HCEC 1CT (cell line): ENCODE results near the gene SULT1A3.
"Not testable (repeated sequence)": the region's sequence is repeated elsewhere in the genome, so short reads cannot be mapped to it uniquely, and the experiment has no call there.

Experiments
- DNase-seq: peaks from one replicate; pipeline ENCODE4 v3.0.0-alpha.2; 2017

SULT1A3 gene

DNA sequence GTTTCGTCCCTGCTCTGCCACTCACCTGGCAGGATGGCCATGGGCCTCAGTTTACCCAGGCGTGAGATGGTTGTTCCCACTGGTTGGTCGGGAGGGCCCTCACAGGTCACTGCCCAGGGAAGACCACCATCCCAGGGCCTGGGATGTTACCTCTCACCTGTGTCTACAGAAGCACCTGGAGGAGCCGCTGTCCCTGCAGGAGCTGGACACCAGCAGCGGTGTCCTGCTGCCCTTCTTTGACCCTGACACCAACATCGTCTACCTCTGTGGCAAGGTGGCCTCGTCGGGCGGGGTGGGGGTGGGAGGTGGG is 11.5 kb upstream of the SULT1A3 start:
- no peak for DNase-seq

- no peak for DNase-seq
These were observed 11.0 kb upstream of the SULT1A3 start for GRCh38 chr16:30187971-30188561.

- DNase-seq: not testable (repeated sequence)
These were observed 7.9 kb upstream of the SULT1A3 start for GRCh38 chr16:30191158-30191557.

DNA sequence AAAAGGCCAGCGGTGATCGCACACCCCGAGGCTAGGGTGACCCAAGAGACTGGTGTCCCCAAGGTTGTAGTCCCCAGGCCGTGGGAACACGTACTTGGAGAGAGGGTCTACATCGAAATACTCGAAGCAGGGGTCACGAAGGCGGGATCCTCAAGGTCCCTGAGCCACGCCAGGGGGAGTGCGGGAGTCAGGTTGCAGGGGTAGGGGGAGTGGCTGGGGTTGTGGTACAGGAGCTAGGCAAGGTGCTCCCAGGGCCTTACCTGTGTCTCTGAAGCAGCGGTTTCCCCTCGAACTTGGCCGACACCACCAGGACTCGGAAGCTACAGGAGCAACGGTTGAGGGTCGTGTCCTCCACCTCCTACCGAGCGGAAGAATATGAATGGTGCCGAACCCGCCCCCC is 6.0 kb upstream of the SULT1A3 start:
- not testable (repeated sequence) for DNase-seq

GRCh38 chr16:30193615-30194014 is 5.4 kb upstream of the SULT1A3 start, which contains the start of the genes BOLA2B and SLX1A:
TSS of gene BOLA2B (minus strand) at chr16:30193666. CDS start at chr16:30193595, 71 bp downstream.
TSS of gene SLX1A (plus strand) at chr16:30193875. CDS start at chr16:30194085, 210 bp downstream.
- DNase-seq: not testable (repeated sequence)

- not testable (repeated sequence) for DNase-seq
These were observed 4.7 kb upstream of the SULT1A3 start for GRCh38 chr16:30194172-30194925.

- DNase-seq: not testable (repeated sequence)
These were observed 2.1 kb upstream of the SULT1A3 start for GRCh38 chr16:30197001-30197400.

DNA sequence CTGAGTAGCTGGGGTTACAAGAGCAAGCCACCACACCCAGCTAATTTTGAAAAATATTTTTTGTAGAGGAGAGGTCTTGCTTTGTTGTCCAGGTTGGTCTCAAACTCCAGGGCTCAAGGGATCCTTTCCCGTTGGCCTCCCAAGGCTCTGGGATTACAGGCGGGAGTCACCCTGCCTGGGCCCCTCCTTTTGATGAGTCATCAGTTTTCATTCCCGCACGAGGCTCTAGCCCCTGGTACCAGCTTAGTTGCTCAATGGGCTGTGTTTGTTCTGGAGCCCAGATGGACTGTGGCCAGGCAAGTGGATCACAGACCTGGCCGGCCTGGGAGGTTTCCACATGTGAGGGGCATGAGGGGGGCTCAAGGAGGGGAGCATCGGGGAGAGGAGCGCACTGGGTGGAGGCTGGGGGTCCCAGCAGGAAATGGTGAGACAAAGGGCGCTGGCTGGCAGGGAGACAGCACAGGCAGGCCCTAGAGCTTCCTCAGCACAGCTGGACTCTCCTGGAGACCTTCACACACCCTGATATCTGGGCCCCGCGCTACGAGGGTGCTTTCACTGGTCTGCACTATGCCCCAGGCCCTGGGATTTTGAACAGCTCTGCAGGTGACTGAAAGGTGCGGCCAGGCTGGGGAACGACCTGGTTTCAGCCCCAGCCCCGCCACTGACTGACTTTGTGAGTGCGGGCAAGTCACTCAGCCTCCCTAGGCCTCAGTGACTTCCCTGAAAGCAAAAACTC is 721 bp downstream of the SULT1A3 start:
- not testable (repeated sequence) for DNase-seq

GRCh38 chr16:30205541-30206236 is 6.6 kb downstream of the SULT1A3 start:
- DNase-seq: not testable (repeated sequence)

GRCh38 chr16:30206252-30206651 is 7.2 kb downstream of the SULT1A3 start:
- not testable (repeated sequence) for DNase-seq

DNA sequence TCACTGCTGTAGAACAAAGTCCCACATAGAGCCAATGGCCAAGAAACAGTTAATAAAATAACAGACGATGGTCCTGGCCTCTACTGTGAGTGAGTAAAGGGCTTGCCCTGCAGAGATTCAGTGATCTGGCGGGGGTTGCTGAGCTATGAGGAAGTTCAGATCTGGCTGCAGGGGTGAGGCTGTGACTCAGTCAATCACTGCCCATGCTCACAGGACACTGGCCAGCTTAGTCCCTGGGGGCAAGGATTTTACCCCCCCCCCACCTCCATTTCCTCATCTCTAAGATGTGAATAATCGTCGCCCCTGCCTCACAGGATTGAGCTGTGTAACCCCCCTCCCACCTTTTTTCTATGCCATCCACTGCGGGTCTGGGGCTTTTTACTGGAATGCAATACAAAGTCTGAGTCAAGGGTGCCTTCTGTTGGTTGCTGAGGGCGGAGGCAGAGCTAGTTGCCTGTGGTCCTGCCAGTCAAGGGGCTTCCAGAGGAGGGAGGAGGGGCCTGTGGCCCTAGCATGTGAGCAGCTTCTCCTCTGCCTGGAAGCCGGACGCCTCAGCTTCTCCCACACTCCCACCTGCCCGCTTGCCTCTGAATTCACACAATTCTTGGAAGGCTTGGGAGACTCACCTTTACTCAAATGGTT is 8.1 kb downstream of the SULT1A3 start:
- not testable (repeated sequence) for DNase-seq

DNA sequence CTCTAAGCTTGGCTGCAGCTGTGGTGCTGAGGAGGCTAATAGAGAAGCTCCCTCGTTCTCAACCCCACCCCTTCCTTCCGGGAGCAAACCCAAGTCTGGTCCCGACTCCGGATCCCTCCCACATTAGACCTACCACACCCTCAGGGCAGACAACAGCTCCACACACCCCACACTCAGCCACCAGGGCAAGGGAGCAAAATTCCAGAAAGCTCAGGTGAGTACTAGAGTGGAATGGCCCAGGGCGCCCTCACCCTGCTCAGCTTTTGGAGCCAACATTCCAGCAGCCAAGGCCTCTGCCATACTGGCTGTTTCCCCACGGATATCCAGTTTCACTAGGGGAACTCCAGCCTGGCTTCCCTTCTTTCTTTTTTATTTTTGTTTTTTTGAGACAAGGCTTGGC is 10.0 kb downstream of the SULT1A3 start:
- DNase-seq: not testable (repeated sequence)

GRCh38 chr16:30211414-30211813 is 12.4 kb downstream of the SULT1A3 start:
- DNase-seq: not testable (repeated sequence)

DNA sequence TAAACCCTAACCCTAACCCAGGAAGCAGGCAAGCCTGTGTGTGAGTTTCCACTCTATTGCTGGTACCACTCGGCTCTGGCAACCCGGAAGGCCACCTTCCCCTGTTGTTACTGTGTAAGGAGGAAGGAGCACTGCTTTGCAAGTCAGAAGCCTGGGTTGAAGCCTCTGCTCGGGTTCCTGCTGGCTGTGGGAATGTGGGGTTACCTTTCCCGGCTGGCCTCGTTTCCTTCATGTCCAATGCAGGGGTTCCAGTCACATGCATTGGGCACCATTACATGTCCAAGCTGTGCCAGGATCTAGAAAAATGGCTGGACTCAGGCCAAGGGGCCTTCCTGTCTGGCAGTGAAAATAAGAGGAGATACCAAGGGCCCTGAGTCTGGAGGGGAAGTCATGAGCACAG is 18.0 kb downstream of the SULT1A3 start:
- DNase-seq: not testable (repeated sequence)

- not testable (repeated sequence) for DNase-seq
These were observed 49.3 kb downstream of the SULT1A3 start, which contains the start of gene NPIPB13 for GRCh38 chr16:30248379-30248778. TSS of gene NPIPB13 (minus strand) at chr16:30248479. CDS start at chr16:30245573, 2,906 bp downstream.
